K562 (cell line): Measurements from ENCODE around the gene PCED1B. TPM values are rescaled to one million over a fixed set of nuclear protein-coding genes. Genes with fewer than 3 reads are reported as not detected.

Source experiments
- DMBX1 ChIP-seq: fragments of 250-450 bp; sonication (Bioruptor Pico); IDR thresholded peaks from 2 replicates; pipeline ENCODE4 v1.8.0; 2022; ENCODE audit warnings: inconsistent platforms, mild to moderate bottlenecking, moderate library complexity, borderline replicate concordance
- FOXA1 ChIP-seq: fragments of 450-650 bp; IDR thresholded peaks from 2 replicates; pipeline ENCODE4 v1.6.1; 2016; ENCODE audit warnings: mild to moderate bottlenecking, borderline replicate concordance
- FOXA3 ChIP-seq, 2 experiments: fragments of 450-650 bp in 1 of 2; sonication (generic) in 1 of 2; formaldehyde crosslinking; IDR thresholded peaks in 1 of 2; conservative IDR thresholded peaks in 1 of 2; 2 replicates each; pipeline versions ENCODE4 v1.4.0 to v1.8.0; 2020 to 2022; ENCODE audit warnings: mild to moderate bottlenecking in 2 of 2, missing genetic modification reagents in 1 of 2
- GABPB1 ChIP-seq: sonication (generic); formaldehyde crosslinking; IDR thresholded peaks from 2 replicates; pipeline ENCODE4 v1.8.0; 2022; ENCODE audit warnings: mild to moderate bottlenecking, missing genetic modification reagents
- GTF2E2 ChIP-seq: fragments of 200-800 bp; sonication (Bioruptor generic); IDR thresholded peaks from 2 replicates; pipeline ENCODE4 v1.6.1; 2016; ENCODE audit warnings: missing genetic modification characterization, missing compliant biosample characterization
- KAT8 ChIP-seq: fragments of 450-650 bp; IDR thresholded peaks from 2 replicates; pipeline ENCODE4 v1.6.1; 2016; ENCODE audit warnings: low read depth, mild to moderate bottlenecking
- KDM4B ChIP-seq, 2 experiments: fragments of 450-650 bp in 1 of 2; sonication (generic) in 1 of 2; IDR thresholded peaks; 2 replicates each; pipeline ENCODE4 v1.6.1; 2016 to 2017; ENCODE audit warnings: borderline replicate concordance in 2 of 2, antibody characterized with exemption in 1 of 2, low read depth in 1 of 2, mild to moderate bottlenecking in 1 of 2
- PCBP1 ChIP-seq: fragments of 200-400 bp; formaldehyde crosslinking; IDR thresholded peaks from 2 replicates; pipeline ENCODE4 v1.6.1; 2018; ENCODE audit warnings: mild to moderate bottlenecking, low read depth, low read length; ENCODE audit not compliant: poor library complexity, severe bottlenecking
- POLR2A ChIP-seq: fragments of 450-650 bp; conservative IDR thresholded peaks from 2 replicates; pipeline ENCODE4 v1.6.1; 2016
- RNF2 ChIP-seq: sonication (generic); IDR thresholded peaks from 2 replicates; pipeline ENCODE4 v1.6.1; 2016
- SIX5 ChIP-seq, 2 experiments: IDR thresholded peaks; 2 replicates each; pipeline ENCODE4 v1.6.1; 2011; ENCODE audit warnings: low read length in 2 of 2, borderline replicate concordance in 1 of 2, low read depth in 1 of 2, mild to moderate bottlenecking in 1 of 2, moderate library complexity in 1 of 2; ENCODE audit not compliant: insufficient read depth in 1 of 2
- SUPT5H ChIP-seq: fragments of 450-650 bp; IDR thresholded peaks from 2 replicates; pipeline ENCODE4 v1.6.1; 2016
- TGIF2 ChIP-seq: sonication (generic); formaldehyde crosslinking; IDR thresholded peaks from 2 replicates; pipeline ENCODE4 v1.8.1; 2022; ENCODE audit warnings: mild to moderate bottlenecking, missing genetic modification reagents, moderate library complexity
- ZNF717 ChIP-seq: fragments of 250-450 bp; sonication (Bioruptor Pico); IDR thresholded peaks from 2 replicates; pipeline ENCODE4 v1.5.0; 2021
- polyA plus RNA-seq, 8 experiments: library from polyadenylated mRNA; depleted of rRNA in 4 of 8; stranded (reverse) in 5 of 8; unstranded in 3 of 8; fragments of >200 nt; fragmentation: Nextera tagmentation in 2 of 8; fragmentation: Illumina TruSeq in 1 of 8; extraction: Ambion mirVana in 2 of 8; extraction: Trizol in 1 of 8; gene quantifications; 2 replicates each; pipeline versions ENCODE4 v1.2.1 to v1.2.3, GENCODE V29; 2011 to 2014; ENCODE audit warnings: inconsistent platforms in 1 of 8, missing spikeins in 1 of 8
- total RNA-seq, 7 experiments: library from RNA; depleted of rRNA in 6 of 7; stranded (reverse); fragments of >200 nt in 6 of 7; fragmentation: Illumina TruSeq in 2 of 7; extraction: Trizol in 2 of 7; gene quantifications; 2 replicates each; pipeline versions ENCODE4 v1.2.1 to v1.2.3, GENCODE V29; 2011 to 2021; ENCODE audit warnings: low replicate concordance in 1 of 7
- TF ChIP-seq, protein P1 (sequence below): fragments of 200-800 bp; sonication (Bioruptor generic); IDR thresholded peaks from 2 replicates; pipeline ENCODE4 v1.6.1; 2016; ENCODE audit warnings: missing genetic modification characterization, missing compliant biosample characterization
- TF ChIP-seq, protein P2 (sequence below): fragments of 150-350 bp; IDR thresholded peaks from 2 replicates; pipeline ENCODE4 v1.6.1; 2014; ENCODE audit warnings: low read depth, mild to moderate bottlenecking, low read length, borderline replicate concordance
- TF ChIP-seq, protein P3 (sequence below): fragments of 450-650 bp; IDR thresholded peaks from 2 replicates; pipeline ENCODE4 v1.6.1; 2016; ENCODE audit warnings: missing biosample characterization, missing genetic modification characterization
- TF ChIP-seq, protein P4 (sequence below): fragments of 450-650 bp; IDR thresholded peaks from 2 replicates; pipeline ENCODE4 v1.6.1; 2016

Gene PCED1B
- total and polyA plus RNA-seq, 9 of the 15 experiments (the other 6 are each of a cell fraction or from before 2014, with no cell fraction given) = 1.2 to 9.3 (median 2.5) TPM

DNA sequence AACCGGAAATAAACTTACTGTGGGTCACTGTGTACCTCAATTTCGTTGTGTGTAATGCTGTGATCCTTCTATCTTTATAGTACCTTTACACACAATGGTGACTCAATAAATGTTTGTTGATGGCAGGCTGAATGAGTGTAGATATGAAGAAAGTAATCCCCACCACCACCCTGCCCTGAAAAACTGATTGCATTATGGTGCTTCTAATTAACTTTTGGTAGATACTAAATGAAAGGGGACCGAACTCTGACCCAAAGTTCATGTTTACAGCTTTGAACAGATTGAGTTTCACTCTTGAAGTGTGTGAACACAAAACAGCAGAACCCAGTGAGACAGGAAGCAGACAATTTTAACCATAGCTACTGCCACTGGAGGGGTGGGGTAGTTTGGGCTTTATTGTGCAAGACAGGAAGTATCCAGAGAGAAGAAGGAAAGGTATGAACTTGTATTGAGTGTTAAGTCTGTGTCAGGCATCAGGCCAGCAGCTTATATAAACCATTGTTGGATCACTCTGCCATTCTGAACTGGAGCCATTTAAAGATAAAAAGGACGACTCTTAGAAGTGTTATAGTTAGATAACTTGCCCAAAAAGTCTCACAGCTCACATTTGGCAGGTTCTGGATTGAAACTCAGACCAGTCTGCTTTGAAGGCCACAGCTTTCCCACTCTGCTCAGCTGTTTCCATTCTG lies 197.3 kb downstream of the PCED1B start (continued):
- TF ChIP-seq, protein P1, sequence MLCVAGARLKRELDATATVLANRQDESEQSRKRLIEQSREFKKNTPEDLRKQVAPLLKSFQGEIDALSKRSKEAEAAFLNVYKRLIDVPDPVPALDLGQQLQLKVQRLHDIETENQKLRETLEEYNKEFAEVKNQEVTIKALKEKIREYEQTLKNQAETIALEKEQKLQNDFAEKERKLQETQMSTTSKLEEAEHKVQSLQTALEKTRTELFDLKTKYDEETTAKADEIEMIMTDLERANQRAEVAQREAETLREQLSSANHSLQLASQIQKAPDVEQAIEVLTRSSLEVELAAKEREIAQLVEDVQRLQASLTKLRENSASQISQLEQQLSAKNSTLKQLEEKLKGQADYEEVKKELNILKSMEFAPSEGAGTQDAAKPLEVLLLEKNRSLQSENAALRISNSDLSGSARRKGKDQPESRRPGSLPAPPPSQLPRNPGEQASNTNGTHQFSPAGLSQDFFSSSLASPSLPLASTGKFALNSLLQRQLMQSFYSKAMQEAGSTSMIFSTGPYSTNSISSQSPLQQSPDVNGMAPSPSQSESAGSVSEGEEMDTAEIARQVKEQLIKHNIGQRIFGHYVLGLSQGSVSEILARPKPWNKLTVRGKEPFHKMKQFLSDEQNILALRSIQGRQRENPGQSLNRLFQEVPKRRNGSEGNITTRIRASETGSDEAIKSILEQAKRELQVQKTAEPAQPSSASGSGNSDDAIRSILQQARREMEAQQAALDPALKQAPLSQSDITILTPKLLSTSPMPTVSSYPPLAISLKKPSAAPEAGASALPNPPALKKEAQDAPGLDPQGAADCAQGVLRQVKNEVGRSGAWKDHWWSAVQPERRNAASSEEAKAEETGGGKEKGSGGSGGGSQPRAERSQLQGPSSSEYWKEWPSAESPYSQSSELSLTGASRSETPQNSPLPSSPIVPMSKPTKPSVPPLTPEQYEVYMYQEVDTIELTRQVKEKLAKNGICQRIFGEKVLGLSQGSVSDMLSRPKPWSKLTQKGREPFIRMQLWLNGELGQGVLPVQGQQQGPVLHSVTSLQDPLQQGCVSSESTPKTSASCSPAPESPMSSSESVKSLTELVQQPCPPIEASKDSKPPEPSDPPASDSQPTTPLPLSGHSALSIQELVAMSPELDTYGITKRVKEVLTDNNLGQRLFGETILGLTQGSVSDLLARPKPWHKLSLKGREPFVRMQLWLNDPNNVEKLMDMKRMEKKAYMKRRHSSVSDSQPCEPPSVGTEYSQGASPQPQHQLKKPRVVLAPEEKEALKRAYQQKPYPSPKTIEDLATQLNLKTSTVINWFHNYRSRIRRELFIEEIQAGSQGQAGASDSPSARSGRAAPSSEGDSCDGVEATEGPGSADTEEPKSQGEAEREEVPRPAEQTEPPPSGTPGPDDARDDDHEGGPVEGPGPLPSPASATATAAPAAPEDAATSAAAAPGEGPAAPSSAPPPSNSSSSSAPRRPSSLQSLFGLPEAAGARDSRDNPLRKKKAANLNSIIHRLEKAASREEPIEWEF (CRISPR knock-in tag) = no peak
- TF ChIP-seq GABPB1 (no peak), KDM4B (IDR thresholded peaks at IDR 0.05; ENCODE audit: borderline replicate concordance in 2 of 2, low read depth in 1 of 2) (no peak), POLR2A (no peak), PCBP1 (no peak), ZNF717 (CRISPR knock-in tag) (no peak), FOXA1 (no peak), FOXA3 (CRISPR knock-in tag; conservative IDR thresholded peaks at IDR 0.05 in 1 of 2, IDR thresholded peaks at IDR 0.05 in 1 of 2) (peak in 1 of 2 experiments; percentile 22; a peak in 1 of 4 replicates), RNF2 (no peak), GTF2E2 (tag) (no peak), KAT8 (no peak), TGIF2 (CRISPR knock-in tag) (no peak), DMBX1 (CRISPR knock-in tag) (peak; percentile 72), SUPT5H (no peak), SIX5 (IDR thresholded peaks at IDR 0.05; ENCODE audit: borderline replicate concordance in 1 of 2, insufficient read depth in 1 of 2, low read depth in 1 of 2, low read length in 2 of 2) (no peak)
- TF ChIP-seq, protein P2, sequence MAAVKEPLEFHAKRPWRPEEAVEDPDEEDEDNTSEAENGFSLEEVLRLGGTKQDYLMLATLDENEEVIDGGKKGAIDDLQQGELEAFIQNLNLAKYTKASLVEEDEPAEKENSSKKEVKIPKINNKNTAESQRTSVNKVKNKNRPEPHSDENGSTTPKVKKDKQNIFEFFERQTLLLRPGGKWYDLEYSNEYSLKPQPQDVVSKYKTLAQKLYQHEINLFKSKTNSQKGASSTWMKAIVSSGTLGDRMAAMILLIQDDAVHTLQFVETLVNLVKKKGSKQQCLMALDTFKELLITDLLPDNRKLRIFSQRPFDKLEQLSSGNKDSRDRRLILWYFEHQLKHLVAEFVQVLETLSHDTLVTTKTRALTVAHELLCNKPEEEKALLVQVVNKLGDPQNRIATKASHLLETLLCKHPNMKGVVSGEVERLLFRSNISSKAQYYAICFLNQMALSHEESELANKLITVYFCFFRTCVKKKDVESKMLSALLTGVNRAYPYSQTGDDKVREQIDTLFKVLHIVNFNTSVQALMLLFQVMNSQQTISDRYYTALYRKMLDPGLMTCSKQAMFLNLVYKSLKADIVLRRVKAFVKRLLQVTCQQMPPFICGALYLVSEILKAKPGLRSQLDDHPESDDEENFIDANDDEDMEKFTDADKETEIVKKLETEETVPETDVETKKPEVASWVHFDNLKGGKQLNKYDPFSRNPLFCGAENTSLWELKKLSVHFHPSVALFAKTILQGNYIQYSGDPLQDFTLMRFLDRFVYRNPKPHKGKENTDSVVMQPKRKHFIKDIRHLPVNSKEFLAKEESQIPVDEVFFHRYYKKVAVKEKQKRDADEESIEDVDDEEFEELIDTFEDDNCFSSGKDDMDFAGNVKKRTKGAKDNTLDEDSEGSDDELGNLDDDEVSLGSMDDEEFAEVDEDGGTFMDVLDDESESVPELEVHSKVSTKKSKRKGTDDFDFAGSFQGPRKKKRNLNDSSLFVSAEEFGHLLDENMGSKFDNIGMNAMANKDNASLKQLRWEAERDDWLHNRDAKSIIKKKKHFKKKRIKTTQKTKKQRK = no peak
- TF ChIP-seq, protein P3, sequence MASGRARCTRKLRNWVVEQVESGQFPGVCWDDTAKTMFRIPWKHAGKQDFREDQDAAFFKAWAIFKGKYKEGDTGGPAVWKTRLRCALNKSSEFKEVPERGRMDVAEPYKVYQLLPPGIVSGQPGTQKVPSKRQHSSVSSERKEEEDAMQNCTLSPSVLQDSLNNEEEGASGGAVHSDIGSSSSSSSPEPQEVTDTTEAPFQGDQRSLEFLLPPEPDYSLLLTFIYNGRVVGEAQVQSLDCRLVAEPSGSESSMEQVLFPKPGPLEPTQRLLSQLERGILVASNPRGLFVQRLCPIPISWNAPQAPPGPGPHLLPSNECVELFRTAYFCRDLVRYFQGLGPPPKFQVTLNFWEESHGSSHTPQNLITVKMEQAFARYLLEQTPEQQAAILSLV = peak; percentile 62; the same call in 1 of the 2 replicates
- TF ChIP-seq, protein P4, sequence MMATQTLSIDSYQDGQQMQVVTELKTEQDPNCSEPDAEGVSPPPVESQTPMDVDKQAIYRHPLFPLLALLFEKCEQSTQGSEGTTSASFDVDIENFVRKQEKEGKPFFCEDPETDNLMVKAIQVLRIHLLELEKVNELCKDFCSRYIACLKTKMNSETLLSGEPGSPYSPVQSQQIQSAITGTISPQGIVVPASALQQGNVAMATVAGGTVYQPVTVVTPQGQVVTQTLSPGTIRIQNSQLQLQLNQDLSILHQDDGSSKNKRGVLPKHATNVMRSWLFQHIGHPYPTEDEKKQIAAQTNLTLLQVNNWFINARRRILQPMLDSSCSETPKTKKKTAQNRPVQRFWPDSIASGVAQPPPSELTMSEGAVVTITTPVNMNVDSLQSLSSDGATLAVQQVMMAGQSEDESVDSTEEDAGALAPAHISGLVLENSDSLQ = no peak
